GM12878 (cell line): ENCODE measurements around the gene PLET1.

Experiments used
- EZH2 ChIP-seq: IDR thresholded peaks from 2 replicates; pipeline ENCODE4 v1.6.1; 2012; ENCODE audit warnings: low read depth, mild to moderate bottlenecking, control low read depth, inconsistent platforms, low read length, borderline replicate concordance; ENCODE audit not compliant: control insufficient read depth
- POLR2A ChIP-seq: IDR thresholded peaks from 2 replicates; pipeline ENCODE4 v1.6.1; 2011; ENCODE audit warnings: low read depth, mild to moderate bottlenecking, low read length
- POLR2AphosphoS5 ChIP-seq: IDR thresholded peaks from 2 replicates; pipeline ENCODE4 v1.6.1; 2011; ENCODE audit warnings: mild to moderate bottlenecking, low read length, inconsistent platforms
- RAD21 ChIP-seq: IDR thresholded peaks from 2 replicates; pipeline ENCODE4 v1.6.1; 2011; ENCODE audit warnings: mild to moderate bottlenecking, low read depth, low read length, moderate library complexity; ENCODE audit not compliant: insufficient read depth
- RBBP5 ChIP-seq: fragments of 200-600 bp; sonication (generic); conservative IDR thresholded peaks from 2 replicates; pipeline ENCODE4 v1.6.1; 2016
- TF ChIP-seq, protein P1 (sequence below): fragments of 450-650 bp; IDR thresholded peaks from 2 replicates; pipeline ENCODE4 v1.6.1; 2017; ENCODE audit warnings: borderline replicate concordance
- TF ChIP-seq, protein P2 (sequence below): IDR thresholded peaks from 2 replicates; pipeline ENCODE4 v1.6.1; 2012; ENCODE audit warnings: improper control_type of control experiment, low read depth, low read length; ENCODE audit not compliant: insufficient replicate concordance
- TF ChIP-seq, protein P3 (sequence below), 3 experiments: IDR thresholded peaks in 2 of 3; conservative IDR thresholded peaks in 1 of 3; 2 replicates each; pipeline ENCODE4 v1.5.1; 2011; ENCODE audit warnings: low read depth in 3 of 3, low read length in 3 of 3, mild to moderate bottlenecking in 3 of 3, control low read depth in 2 of 3, moderate library complexity in 2 of 3, inconsistent platforms in 1 of 3, mixed read lengths in 1 of 3; ENCODE audit not compliant: control insufficient read depth in 2 of 3, insufficient read depth in 1 of 3; ENCODE audit errors: extremely low read depth in 1 of 3

DNA sequence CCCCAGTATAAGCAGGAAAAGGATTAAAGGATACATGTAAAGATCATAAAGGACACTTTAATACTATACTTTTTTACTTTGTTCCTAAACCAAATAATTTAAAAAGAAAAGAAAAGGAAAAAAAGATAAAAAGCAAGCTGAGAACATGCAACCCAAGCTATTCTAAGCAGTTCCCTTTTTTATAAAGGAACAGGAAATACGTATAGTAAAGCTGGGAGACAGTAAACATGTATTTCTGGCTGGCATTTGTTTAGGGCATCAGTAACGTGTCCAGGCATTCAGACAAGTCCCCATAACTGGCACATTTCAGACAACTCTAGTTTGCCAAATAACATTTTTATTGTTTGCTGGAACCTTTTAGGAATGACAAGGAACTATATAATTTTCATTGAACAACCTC lies 60.4 kb downstream of the PLET1 start:
- TF ChIP-seq RBBP5 (no peak), POLR2AphosphoS5 (no peak), RAD21 (no peak), POLR2A (no peak), EZH2 (no peak)
- TF ChIP-seq, protein P1, sequence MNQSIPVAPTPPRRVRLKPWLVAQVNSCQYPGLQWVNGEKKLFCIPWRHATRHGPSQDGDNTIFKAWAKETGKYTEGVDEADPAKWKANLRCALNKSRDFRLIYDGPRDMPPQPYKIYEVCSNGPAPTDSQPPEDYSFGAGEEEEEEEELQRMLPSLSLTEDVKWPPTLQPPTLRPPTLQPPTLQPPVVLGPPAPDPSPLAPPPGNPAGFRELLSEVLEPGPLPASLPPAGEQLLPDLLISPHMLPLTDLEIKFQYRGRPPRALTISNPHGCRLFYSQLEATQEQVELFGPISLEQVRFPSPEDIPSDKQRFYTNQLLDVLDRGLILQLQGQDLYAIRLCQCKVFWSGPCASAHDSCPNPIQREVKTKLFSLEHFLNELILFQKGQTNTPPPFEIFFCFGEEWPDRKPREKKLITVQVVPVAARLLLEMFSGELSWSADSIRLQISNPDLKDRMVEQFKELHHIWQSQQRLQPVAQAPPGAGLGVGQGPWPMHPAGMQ, result no peak
- TF ChIP-seq, protein P2, sequence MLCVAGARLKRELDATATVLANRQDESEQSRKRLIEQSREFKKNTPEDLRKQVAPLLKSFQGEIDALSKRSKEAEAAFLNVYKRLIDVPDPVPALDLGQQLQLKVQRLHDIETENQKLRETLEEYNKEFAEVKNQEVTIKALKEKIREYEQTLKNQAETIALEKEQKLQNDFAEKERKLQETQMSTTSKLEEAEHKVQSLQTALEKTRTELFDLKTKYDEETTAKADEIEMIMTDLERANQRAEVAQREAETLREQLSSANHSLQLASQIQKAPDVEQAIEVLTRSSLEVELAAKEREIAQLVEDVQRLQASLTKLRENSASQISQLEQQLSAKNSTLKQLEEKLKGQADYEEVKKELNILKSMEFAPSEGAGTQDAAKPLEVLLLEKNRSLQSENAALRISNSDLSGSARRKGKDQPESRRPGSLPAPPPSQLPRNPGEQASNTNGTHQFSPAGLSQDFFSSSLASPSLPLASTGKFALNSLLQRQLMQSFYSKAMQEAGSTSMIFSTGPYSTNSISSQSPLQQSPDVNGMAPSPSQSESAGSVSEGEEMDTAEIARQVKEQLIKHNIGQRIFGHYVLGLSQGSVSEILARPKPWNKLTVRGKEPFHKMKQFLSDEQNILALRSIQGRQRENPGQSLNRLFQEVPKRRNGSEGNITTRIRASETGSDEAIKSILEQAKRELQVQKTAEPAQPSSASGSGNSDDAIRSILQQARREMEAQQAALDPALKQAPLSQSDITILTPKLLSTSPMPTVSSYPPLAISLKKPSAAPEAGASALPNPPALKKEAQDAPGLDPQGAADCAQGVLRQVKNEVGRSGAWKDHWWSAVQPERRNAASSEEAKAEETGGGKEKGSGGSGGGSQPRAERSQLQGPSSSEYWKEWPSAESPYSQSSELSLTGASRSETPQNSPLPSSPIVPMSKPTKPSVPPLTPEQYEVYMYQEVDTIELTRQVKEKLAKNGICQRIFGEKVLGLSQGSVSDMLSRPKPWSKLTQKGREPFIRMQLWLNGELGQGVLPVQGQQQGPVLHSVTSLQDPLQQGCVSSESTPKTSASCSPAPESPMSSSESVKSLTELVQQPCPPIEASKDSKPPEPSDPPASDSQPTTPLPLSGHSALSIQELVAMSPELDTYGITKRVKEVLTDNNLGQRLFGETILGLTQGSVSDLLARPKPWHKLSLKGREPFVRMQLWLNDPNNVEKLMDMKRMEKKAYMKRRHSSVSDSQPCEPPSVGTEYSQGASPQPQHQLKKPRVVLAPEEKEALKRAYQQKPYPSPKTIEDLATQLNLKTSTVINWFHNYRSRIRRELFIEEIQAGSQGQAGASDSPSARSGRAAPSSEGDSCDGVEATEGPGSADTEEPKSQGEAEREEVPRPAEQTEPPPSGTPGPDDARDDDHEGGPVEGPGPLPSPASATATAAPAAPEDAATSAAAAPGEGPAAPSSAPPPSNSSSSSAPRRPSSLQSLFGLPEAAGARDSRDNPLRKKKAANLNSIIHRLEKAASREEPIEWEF, result no peak
- TF ChIP-seq, protein P3, sequence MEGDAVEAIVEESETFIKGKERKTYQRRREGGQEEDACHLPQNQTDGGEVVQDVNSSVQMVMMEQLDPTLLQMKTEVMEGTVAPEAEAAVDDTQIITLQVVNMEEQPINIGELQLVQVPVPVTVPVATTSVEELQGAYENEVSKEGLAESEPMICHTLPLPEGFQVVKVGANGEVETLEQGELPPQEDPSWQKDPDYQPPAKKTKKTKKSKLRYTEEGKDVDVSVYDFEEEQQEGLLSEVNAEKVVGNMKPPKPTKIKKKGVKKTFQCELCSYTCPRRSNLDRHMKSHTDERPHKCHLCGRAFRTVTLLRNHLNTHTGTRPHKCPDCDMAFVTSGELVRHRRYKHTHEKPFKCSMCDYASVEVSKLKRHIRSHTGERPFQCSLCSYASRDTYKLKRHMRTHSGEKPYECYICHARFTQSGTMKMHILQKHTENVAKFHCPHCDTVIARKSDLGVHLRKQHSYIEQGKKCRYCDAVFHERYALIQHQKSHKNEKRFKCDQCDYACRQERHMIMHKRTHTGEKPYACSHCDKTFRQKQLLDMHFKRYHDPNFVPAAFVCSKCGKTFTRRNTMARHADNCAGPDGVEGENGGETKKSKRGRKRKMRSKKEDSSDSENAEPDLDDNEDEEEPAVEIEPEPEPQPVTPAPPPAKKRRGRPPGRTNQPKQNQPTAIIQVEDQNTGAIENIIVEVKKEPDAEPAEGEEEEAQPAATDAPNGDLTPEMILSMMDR (IDR thresholded peaks at IDR 0.05 in 2 of 3, conservative IDR thresholded peaks at IDR 0.05 in 1 of 3; ENCODE audit: control insufficient read depth in 2 of 3, extremely low read depth in 1 of 3, insufficient read depth in 1 of 3, low read depth in 3 of 3, low read length in 3 of 3), result no peak
